Activated B cell treated with CpG ODN at 0.5 μM for 24 hours (primary cell): ENCODE results near the gene PLCB2. TPM values are rescaled to one million over a fixed set of nuclear protein-coding genes. Genes with fewer than 3 reads are reported as not detected.

Experiments used
- ATAC-seq: fragments of 200-7000 bp; cut with Tn5 transposase; one replicate; pipeline ENCODE4 v1.10.0; 2021; ENCODE audit warnings: low read depth, mild to moderate bottlenecking, moderate library complexity
- CTCF ChIA-PET: fragments of 350-600 bp; sonication (Branson Sonifier 250); formaldehyde crosslinking; loops from one replicate; lab custom pipeline; 2021; ENCODE audit warnings: antibody characterized with exemption; lab: Charles Lee
- POLR2A ChIA-PET: fragments of 350-600 bp; sonication (Branson Sonifier 250); formaldehyde crosslinking; loops from one replicate; lab custom pipeline; 2021; ENCODE audit warnings: antibody characterized with exemption; lab: Charles Lee
- DNase-seq: peaks from one replicate; pipeline ENCODE4 v3.0.0; 2022
- H3K27ac Mint-ChIP-seq: one replicate; pipeline ENCODE4 v1.8.0; 2020; ENCODE audit warnings: mixed read lengths
- H3K27me3 Mint-ChIP-seq: one replicate; pipeline ENCODE4 v1.8.0; 2021; ENCODE audit warnings: mixed read lengths
- H3K36me3 Mint-ChIP-seq: one replicate; pipeline ENCODE4 v1.8.0; 2021; ENCODE audit warnings: low read depth, mixed read lengths
- H3K4me1 Mint-ChIP-seq: one replicate; pipeline ENCODE4 v1.8.0; 2021; ENCODE audit warnings: mixed read lengths
- H3K4me3 Mint-ChIP-seq: one replicate; pipeline ENCODE4 v1.8.0; 2020; ENCODE audit warnings: mild to moderate bottlenecking, mixed read lengths
- H3K9me3 Mint-ChIP-seq: one replicate; pipeline ENCODE4 v1.8.0; 2020; ENCODE audit warnings: mixed read lengths
- CTCF ChIP-seq: fragments of 200-600 bp; IDR thresholded peaks from one replicate; pipeline ENCODE4 v1.8.0; 2022; ENCODE audit warnings: antibody characterized with exemption, mild to moderate bottlenecking
- intact Hi-C: fragments of 100-400 bp; cut with micrococcal nuclease; formaldehyde crosslinking; loops from one replicate; pipeline ENCODE4 v1.15.1; 2024
- total RNA-seq: library from RNA; stranded (reverse); gene quantifications from 2 replicates; pipeline ENCODE4 v1.2.3, GENCODE V29; 2022

Gene PLCB2
- total RNA-seq, 1 donor from 2014 or later, result 126 TPM

DNA sequence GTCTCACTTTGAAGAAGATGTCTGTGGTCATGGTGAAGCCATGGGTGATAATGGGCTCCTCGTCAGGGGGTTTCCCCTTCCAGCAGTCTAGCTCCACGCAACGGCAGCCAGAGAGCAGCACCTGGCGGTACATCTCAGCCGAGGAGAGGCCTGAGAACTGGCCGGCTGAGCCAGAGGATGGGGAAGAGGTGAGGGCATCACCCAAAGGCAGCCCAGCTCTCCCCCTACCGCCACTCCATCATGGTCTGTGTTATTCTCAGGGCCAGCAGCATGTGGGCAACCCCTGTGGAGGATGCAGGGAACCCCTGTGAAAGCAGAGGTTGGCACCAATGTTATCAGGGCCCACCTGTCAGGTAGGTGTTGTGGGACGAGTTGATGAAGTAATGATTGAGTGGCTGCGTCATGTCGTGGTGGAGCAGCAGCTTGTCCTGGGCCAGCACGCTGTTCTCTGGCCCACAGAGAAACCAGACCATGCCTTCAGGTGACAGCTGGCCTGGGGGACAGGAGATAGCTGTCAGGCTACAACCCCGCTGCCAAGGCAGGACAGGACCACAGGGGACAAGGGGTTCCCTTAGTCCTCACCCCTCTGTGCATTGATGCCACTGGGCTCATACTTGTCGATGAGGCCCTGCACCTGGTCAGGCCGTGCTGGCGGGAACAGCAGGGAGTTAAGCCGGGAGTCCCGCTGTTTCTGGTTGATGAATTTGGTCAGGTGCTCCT lies 9.4 kb downstream of the PLCB2 start:
- intact Hi-C loops, result no loop called here
- no peak overlapping the region for H3K4me3 Mint-ChIP-seq
- no peaks in the 10 kb centered on the region for H3K27me3 Mint-ChIP-seq
- TF ChIP-seq CTCF, result no peak
- peaks cover 80% of the 10 kb centered on the region for H3K36me3 Mint-ChIP-seq
- peaks cover 3% of the 10 kb centered on the region for H3K9me3 Mint-ChIP-seq
- POLR2A ChIA-PET, result no interaction called here
- ATAC-seq, result no peak
- no peak for DNase-seq
- peaks cover 3% of the 10 kb centered on the region for H3K4me1 Mint-ChIP-seq
- CTCF ChIA-PET, result no interaction called here
- no peak overlapping the region for H3K27ac Mint-ChIP-seq

DNA sequence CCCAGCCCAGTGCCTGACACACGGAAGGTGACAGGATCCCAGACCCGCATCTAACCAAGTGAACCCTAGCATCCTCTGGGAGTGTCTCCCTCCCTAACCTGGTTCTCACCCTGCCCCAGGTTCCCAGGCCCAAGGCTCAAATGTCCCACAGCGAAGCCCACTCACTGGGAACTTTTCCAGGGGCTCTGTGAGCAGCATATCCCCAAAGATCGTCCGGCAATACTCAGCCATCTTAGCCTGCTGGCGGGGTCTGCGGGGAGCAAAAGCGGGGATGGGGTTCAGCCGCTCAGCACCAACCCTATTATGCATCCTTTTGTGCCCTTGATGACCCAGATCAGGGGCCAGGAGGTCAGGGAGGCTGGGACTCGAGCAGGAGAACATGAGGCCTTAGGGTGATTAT lies 10.4 kb downstream of the PLCB2 start:
- DNase-seq, result no peak
- H3K27ac Mint-ChIP-seq, result no peak overlapping the region
- CTCF ChIA-PET, result no interaction called here
- H3K27me3 Mint-ChIP-seq, result no peaks in the 10 kb centered on the region
- H3K4me1 Mint-ChIP-seq, result peaks cover 3% of the 10 kb centered on the region
- no peak overlapping the region for H3K4me3 Mint-ChIP-seq
- intact Hi-C loops, result no loop called here
- ATAC-seq, result no peak
- TF ChIP-seq CTCF, result no peak
- POLR2A ChIA-PET, result no interaction called here
- H3K9me3 Mint-ChIP-seq, result peaks cover 3% of the 10 kb centered on the region
- peaks cover 77% of the 10 kb centered on the region for H3K36me3 Mint-ChIP-seq

DNA sequence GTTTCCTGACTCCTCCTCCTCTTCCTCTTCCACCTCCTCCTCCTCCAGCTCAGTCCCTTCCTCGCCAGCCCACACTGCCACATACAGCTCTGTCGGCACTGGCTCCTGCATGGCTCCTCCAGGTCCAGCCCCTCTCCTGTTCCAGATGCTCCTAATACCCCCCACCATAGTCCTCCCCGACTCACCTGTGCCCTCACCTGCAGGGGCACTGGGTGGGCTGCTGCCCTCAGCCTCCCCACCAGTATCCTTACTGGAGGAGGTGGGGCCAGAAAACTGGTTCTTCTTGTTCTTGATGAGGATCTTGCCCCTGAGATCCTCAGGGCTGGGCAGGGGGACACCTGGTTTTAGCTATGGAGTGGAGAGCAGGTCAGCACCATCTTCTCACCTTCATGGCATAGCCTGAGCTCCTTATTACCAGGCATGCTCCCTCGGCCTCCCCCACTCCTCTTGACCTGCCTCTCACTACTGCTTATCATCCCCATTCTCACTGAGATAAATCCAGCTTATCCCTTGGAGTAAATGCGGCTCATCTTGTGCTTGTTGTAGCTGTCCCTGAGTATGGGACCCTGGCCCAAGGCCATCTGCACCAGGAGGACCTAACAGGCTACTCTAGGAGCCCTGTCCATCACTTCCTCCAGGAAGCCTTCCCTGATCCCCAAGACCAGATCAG lies 11.0 kb downstream of the PLCB2 start:
- ATAC-seq, result no peak
- no peaks in the 10 kb centered on the region for H3K27me3 Mint-ChIP-seq
- no peak overlapping the region for H3K27ac Mint-ChIP-seq
- no peak overlapping the region for H3K4me3 Mint-ChIP-seq
- peaks cover 3% of the 10 kb centered on the region for H3K4me1 Mint-ChIP-seq
- peaks cover 3% of the 10 kb centered on the region for H3K9me3 Mint-ChIP-seq
- H3K36me3 Mint-ChIP-seq, result peaks cover 77% of the 10 kb centered on the region
- ChIA-PET POLR2A (interaction anchor here (0.5 kb wide), 1 partner anchor 25 kb away, joined by 4 read pairs; no protein-coding TSS in a partner anchor), CTCF (interaction anchor here (0.6 kb wide), 1 partner anchor 57 kb away, joined by 3 read pairs; no protein-coding TSS in a partner anchor)
- intact Hi-C loops, result no loop called here
- DNase-seq, result no peak
- TF ChIP-seq CTCF, result no peak

- Mint-ChIP-seq H3K36me3 (peaks cover 71% of the 10 kb centered on the region), H3K4me3 (no peak overlapping the region), H3K9me3 (peaks cover 3% of the 10 kb centered on the region), H3K27me3 (no peaks in the 10 kb centered on the region), H3K27ac (no peak overlapping the region), H3K4me1 (peaks cover 3% of the 10 kb centered on the region)
- DNase-seq (no peak), ATAC-seq (no peak)
- no peak for TF ChIP-seq CTCF
- ChIA-PET POLR2A (interaction anchor here (0.5 kb wide), 1 partner anchor 26 kb away, joined by 4 read pairs; no protein-coding TSS in a partner anchor), CTCF (interaction anchor here (0.6 kb wide), 1 partner anchor 57 kb away, joined by 3 read pairs; no protein-coding TSS in a partner anchor)
- intact Hi-C loops, result no loop called here
Measured at GRCh38 chr15:40295877-40296560, 11.7 kb downstream of the PLCB2 start.

GRCh38 chr15:40295297-40295696 lies 12.4 kb downstream of the PLCB2 start:
- CTCF ChIA-PET, result no interaction called here
- Mint-ChIP-seq H3K4me1 (peaks cover 3% of the 10 kb centered on the region), H3K27me3 (no peaks in the 10 kb centered on the region), H3K4me3 (no peak overlapping the region), H3K27ac (no peak overlapping the region), H3K9me3 (no peaks in the 10 kb centered on the region), H3K36me3 (peaks cover 67% of the 10 kb centered on the region)
- POLR2A ChIA-PET, result no interaction called here
- ATAC-seq (no peak), DNase-seq (no peak)
- TF ChIP-seq CTCF, result no peak
- intact Hi-C loops, result no loop called here
